Osteoblast (primary cell): ENCODE results near the gene TBC1D4. TPM values are rescaled to one million over a fixed set of nuclear protein-coding genes. Genes with fewer than 3 reads are reported as not detected.

ENCODE experiments used
- DNase-seq: peaks from one replicate; pipeline ENCODE4 v3.0.0; 2011; ENCODE audit warnings: low spot score, mixed read lengths; ENCODE audit not compliant: insufficient read length; ENCODE audit errors: missing footprints
- H2AFZ ChIP-seq: 2 replicates; pipeline ENCODE4 v1.6.0; 2011; ENCODE audit warnings: mild to moderate bottlenecking, low read length
- H3K27ac ChIP-seq: 2 replicates; pipeline ENCODE4 v1.5.1; 2011; ENCODE audit warnings: mild to moderate bottlenecking, low read depth, low read length, moderate library complexity
- H3K27me3 ChIP-seq: 2 replicates; pipeline ENCODE4 v1.6.0; 2012; ENCODE audit warnings: mild to moderate bottlenecking, control low read depth, inconsistent platforms, low read length, moderate library complexity; ENCODE audit not compliant: insufficient read depth
- H3K36me3 ChIP-seq: 2 replicates; pipeline ENCODE4 v1.5.1; 2011; ENCODE audit warnings: mild to moderate bottlenecking, low read length, control low read depth, moderate library complexity; ENCODE audit not compliant: insufficient read depth
- H3K4me1 ChIP-seq: 2 replicates; pipeline ENCODE4 v1.5.1; 2011; ENCODE audit warnings: mild to moderate bottlenecking, low read length, control low read depth, moderate library complexity; ENCODE audit not compliant: insufficient read depth
- H3K4me2 ChIP-seq: 2 replicates; pipeline ENCODE4 v1.6.0; 2011; ENCODE audit warnings: mild to moderate bottlenecking, low read length; ENCODE audit not compliant: insufficient read depth
- H3K4me3 ChIP-seq: fragments of 200-600 bp; sonication (generic); 3 replicates; pipeline ENCODE4 v1.5.1; 2012; ENCODE audit warnings: mild to moderate bottlenecking, low read length, inconsistent platforms; ENCODE audit not compliant: insufficient read depth
- H3K79me2 ChIP-seq: 2 replicates; pipeline ENCODE4 v1.6.0; 2012; ENCODE audit warnings: mild to moderate bottlenecking, low read length, control low read depth, inconsistent platforms; ENCODE audit not compliant: insufficient read depth
- H3K9me3 ChIP-seq: 2 replicates; pipeline ENCODE4 v1.5.1; 2011; ENCODE audit warnings: low read depth, low read length, control low read depth
- H4K20me1 ChIP-seq: 2 replicates; pipeline ENCODE4 v1.6.0; 2012; ENCODE audit warnings: mild to moderate bottlenecking, low read length, control low read depth; ENCODE audit not compliant: insufficient read depth
- total RNA-seq: library from RNA; depleted of rRNA; stranded (reverse); fragments of >200 nt; gene quantifications from 2 replicates; pipeline ENCODE4 v1.2.3, GENCODE V29; 2012
- TF ChIP-seq, protein P1 (sequence below): IDR thresholded peaks from 2 replicates; pipeline ENCODE4 v1.5.1; 2011; ENCODE audit warnings: mild to moderate bottlenecking, low read depth, low read length, moderate library complexity; ENCODE audit errors: extremely low read depth

The TBC1D4 gene
- total RNA-seq, 1 donor, result 19.5 TPM

DNA sequence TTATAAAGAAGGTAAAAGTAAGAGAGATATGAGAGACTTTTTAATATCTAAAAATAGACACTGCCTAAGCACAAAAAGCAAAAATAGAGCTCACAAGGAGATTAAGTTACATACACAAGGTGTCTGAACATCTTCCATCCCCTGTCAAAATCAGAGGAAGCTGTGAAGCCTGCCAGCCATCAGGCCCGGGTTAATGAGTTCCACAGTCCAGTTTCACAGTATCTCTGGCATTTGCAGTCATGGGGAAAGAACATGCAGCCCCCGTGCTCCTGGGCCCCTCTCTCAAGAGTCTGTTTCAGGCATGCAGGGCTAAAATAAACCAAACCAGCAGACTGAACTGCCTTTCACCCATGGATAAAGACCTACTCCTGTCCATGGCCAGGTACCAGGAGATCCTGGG lies 79.2 kb downstream of the TBC1D4 start:
- no peaks in the 10 kb centered on the region for H3K36me3 ChIP-seq
- H3K79me2 ChIP-seq, result peaks cover 18% of the 10 kb centered on the region
- peaks cover 14% of the 10 kb centered on the region for H4K20me1 ChIP-seq
- no peak for DNase-seq
- H3K27ac ChIP-seq, result no peak overlapping the region
- H3K27me3 ChIP-seq, result no peaks in the 10 kb centered on the region
- H3K4me2 ChIP-seq, result no peak overlapping the region
- H3K9me3 ChIP-seq, result peaks cover 3% of the 10 kb centered on the region
- no peak overlapping the region for H2AFZ ChIP-seq
- peaks cover 11% of the 10 kb centered on the region for H3K4me1 ChIP-seq
- no peak overlapping the region for H3K4me3 ChIP-seq
- TF ChIP-seq, protein P1, sequence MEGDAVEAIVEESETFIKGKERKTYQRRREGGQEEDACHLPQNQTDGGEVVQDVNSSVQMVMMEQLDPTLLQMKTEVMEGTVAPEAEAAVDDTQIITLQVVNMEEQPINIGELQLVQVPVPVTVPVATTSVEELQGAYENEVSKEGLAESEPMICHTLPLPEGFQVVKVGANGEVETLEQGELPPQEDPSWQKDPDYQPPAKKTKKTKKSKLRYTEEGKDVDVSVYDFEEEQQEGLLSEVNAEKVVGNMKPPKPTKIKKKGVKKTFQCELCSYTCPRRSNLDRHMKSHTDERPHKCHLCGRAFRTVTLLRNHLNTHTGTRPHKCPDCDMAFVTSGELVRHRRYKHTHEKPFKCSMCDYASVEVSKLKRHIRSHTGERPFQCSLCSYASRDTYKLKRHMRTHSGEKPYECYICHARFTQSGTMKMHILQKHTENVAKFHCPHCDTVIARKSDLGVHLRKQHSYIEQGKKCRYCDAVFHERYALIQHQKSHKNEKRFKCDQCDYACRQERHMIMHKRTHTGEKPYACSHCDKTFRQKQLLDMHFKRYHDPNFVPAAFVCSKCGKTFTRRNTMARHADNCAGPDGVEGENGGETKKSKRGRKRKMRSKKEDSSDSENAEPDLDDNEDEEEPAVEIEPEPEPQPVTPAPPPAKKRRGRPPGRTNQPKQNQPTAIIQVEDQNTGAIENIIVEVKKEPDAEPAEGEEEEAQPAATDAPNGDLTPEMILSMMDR, result no peak

DNA sequence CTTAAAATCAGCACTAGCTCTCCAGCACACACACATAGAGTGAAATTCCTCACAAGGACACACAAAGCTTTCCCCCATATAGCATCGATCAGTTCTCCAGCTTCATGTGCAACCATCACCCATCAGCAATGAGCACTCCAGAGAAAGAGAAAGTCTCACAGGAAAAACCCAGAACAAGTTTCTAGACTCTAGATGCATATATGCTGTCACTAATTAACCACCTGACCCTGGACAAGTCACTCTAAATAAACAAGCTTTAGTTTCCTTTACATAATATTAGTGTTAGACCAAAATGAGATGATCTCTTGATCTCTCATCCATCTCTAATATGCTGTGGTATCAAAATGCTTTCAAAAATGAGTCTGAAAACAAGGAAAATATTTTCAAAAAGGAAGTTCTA lies 81.2 kb downstream of the TBC1D4 start:
- Histone ChIP-seq H3K27ac (no peak overlapping the region), H3K9me3 (peaks cover 3% of the 10 kb centered on the region)
- TF ChIP-seq, protein P1, result no peak

DNA sequence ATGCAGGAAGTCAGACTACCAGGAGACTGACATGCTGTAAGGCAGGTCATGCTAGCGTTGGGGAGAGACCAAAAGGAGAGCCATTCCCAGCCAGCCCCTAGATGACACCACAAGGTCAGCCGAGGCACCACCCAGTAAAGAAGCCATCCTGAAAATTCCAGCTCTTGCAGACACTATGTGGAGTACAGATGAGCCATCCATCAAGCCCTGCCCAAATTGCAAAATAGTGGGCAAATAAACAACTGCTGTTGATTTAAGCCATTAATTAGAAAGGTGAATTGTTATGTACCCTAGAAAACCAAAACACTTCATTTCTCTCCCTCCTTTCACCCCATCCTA lies 82.1 kb downstream of the TBC1D4 start:
- H3K27ac ChIP-seq, result no peak overlapping the region
- H3K4me2 ChIP-seq, result no peak overlapping the region
- H3K4me3 ChIP-seq, result no peak overlapping the region
- no peaks in the 10 kb centered on the region for H3K27me3 ChIP-seq
- TF ChIP-seq, protein P1, result no peak
- H3K9me3 ChIP-seq, result peaks cover 3% of the 10 kb centered on the region
- H3K36me3 ChIP-seq, result no peaks in the 10 kb centered on the region
- no peak overlapping the region for H2AFZ ChIP-seq
- H4K20me1 ChIP-seq, result peaks cover 9% of the 10 kb centered on the region
- peaks cover 5% of the 10 kb centered on the region for H3K4me1 ChIP-seq
- no peak for DNase-seq
- H3K79me2 ChIP-seq, result peaks cover 20% of the 10 kb centered on the region

More for the DNA sequence above, 81.2 kb downstream of the TBC1D4 start:
- Histone ChIP-seq H3K27me3 (no peaks in the 10 kb centered on the region), H3K4me2 (no peak overlapping the region), H3K4me1 (peaks cover 7% of the 10 kb centered on the region), H3K79me2 (peaks cover 14% of the 10 kb centered on the region), H3K36me3 (no peaks in the 10 kb centered on the region), H2AFZ (no peak overlapping the region), H4K20me1 (peaks cover 9% of the 10 kb centered on the region), H3K4me3 (no peak overlapping the region)
- no peak for DNase-seq

DNA sequence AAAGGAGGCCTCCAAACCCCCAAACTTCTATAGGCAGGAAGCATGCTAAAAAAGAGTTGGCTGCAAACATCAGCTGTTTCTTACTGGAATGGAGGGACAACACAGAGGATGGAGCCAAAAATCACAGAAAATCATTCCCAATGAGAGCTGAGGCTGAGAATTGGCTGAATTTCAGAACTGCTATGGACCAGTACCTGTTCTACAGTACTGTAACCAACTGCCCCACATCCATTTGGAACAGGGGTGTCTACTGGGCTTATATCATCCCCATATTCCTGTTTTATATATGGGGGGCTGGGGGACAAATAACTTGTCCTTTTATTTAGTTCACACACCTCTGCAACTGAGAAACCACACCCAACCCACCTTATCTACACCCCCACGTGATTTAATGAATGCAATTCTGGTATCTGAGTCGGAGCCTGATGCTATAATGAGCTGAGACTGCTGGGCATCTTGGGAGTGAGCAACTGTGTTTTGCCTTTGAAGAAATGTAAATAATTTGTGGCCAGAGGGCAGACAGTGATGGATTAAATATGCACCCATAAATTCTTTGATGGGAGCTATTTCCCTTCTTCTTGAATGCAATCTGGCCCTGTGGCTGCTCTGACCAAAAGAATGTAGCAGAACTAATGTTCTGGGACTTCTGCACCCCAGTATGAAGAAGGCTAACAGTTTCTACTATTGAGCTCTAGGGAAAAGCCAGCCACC lies 82.6 kb downstream of the TBC1D4 start:
- Histone ChIP-seq H2AFZ (no peak overlapping the region), H3K4me2 (no peak overlapping the region), H4K20me1 (peaks cover 9% of the 10 kb centered on the region), H3K4me1 (peaks cover 5% of the 10 kb centered on the region), H3K79me2 (peaks cover 19% of the 10 kb centered on the region), H3K4me3 (no peak overlapping the region), H3K36me3 (no peaks in the 10 kb centered on the region), H3K27ac (no peak overlapping the region), H3K27me3 (no peaks in the 10 kb centered on the region), H3K9me3 (peaks cover 3% of the 10 kb centered on the region)
- TF ChIP-seq, protein P1, result no peak
- DNase-seq, result no peak
